HG03064 (cell line): ENCODE measurements around the gene ROBO4.

Source experiments
- ATAC-seq: cut with Tn5 transposase; IDR thresholded peaks from one replicate; pipeline ENCODE4 v1.9.1; 2021; ENCODE audit warnings: low read depth; ENCODE audit not compliant: unreplicated experiment

The ROBO4 gene

DNA sequence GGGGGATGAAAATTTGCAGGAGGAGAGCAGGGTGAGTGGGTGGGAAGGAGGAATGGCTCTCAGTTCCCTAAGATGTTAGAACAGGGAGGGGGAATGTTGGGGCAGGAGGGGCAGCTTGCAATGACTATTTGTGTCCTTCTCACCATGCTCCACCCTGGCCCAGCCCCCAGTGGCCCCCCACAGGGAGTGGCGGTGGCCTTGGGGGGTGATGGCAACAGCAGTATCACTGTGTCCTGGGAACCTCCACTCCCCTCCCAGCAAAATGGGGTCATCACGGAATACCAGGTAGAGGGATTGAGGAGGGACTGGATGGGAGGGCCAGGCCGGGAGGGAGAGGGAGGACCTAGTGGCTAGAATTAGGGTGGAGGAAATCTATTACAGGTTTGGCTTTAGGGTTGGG is 22.3 kb downstream of the ROBO4 start:
- ATAC-seq = no peak

DNA sequence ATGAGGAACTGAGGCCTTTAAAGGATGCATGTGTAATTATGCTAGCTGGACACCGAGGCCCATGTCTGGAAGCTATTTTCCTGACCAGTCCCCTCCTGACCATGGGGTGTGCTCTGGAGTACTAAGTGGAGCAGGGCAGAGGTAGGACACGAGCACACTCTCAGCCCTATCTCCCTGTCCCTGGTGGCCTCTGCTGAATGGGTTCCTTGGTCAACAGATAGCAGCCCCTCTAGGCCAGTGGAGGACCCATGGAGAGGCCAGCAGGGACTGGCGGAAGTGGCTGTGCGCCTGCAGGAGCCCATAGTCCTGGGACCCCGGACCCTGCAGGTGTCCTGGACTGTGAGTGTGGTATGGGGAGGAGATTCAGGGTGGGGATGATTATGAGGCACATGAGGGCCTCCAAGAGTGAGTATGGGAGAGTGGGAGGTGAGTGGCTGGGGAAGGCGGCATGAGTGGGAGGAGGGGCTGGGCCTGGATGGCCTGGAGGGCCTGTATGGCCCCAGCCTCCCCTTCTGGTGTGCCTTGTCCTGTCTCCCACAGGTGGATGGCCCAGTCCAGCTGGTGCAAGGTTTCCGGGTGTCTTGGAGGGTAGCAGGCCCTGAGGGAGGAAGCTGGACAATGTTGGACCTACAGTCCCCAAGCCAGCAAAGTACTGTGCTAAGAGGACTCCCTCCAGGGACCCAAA is 23.0 kb downstream of the ROBO4 start:
- ATAC-seq = no peak

DNA sequence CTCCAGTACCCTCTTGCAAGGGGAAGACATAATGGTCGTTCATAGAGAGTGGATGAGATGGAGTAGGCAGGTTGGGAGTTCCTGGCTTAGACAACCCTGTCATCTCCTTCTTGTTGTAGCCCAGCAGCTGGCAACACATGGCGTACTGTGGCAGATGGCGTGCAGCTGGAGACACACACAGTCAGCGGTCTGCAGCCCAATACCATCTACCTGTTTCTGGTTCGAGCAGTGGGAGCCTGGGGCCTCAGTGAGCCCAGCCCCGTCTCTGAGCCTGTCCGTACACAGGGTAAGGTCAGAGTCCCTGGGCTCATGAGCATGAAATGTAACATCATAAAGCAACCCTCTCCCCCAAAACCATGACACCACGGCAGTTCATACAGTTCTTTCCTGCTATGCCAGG is 23.7 kb downstream of the ROBO4 start:
- ATAC-seq = no peak

DNA sequence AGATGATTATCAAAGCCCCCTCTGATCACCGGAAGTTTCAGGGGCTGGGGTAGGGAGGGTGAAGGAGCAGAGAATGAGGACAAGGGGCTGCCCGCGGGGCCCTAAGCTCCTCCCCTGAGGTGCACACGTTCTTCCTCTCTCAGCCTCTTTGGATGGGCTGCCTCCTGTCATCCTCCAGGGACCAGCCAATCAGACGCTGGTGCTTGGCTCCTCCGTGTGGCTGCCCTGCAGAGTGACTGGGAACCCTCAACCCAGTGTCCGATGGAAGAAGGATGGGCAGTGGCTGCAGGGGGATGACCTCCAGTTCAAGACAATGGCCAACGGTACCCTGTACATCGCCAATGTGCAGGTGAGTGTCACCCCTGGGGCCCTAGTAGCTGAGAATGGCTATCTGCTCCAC is 24.9 kb downstream of the ROBO4 start:
- no peak for ATAC-seq

DNA sequence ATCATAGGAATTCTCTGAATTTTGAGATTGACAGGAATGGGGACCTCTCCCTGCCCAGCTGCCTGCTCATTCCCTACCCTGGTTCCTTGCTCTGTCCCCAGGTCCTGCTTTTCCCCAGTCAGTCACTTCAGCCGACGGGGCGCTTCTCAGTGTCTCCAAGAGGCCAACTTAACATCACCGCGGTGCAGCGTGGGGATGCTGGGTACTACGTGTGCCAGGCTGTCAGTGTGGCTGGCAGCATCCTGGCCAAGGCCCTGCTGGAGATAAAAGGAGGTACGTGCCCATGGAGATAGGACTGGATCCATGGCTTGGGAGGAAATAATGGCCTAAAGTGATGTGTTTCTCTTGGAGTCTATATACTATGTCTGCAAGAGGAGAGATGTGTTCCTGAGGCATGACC is 25.4 kb downstream of the ROBO4 start:
- no peak for ATAC-seq

DNA sequence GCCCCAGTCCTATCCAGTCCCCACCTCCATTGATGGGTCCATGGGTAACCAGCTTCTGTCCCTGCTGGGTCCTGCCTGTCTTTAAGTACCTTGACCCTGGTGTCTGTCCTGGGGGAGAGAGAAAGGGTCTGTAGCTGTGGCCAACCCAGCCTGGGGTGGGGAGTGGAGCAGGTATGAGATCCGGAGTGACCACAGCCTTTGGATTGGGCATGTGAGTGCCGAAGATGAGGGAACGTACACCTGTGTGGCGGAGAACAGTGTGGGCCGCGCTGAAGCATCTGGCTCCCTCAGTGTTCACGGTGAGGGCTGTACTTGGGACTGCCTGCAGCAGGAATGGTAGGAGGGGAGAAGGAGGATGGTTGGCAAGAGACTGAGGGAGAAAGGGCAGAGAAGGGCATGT is 27.2 kb downstream of the ROBO4 start:
- ATAC-seq = no peak

DNA sequence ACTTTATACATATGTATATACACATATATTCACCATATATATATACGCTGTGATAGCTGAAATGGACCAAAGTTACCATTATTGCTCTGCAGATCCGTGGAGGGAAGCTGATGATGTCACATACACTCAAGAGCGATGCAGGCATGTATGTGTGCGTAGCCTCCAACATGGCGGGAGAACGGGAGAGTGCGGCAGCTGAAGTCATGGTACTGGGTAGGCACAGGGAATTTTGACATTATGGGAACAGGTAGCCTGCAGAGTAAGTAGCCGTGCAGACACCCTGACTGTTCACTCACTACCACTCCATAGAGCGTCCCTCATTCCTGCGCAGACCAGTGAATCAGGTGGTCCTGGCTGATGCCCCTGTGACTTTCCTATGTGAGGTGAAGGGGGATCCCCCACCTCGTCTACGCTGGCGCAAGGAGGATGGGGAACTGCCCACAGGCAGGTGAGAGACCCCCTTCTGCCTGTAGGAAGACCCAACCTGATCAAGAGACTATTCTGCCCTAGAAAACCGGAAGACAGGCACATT is 27.7 kb downstream of the ROBO4 start:
- ATAC-seq = no peak

DNA sequence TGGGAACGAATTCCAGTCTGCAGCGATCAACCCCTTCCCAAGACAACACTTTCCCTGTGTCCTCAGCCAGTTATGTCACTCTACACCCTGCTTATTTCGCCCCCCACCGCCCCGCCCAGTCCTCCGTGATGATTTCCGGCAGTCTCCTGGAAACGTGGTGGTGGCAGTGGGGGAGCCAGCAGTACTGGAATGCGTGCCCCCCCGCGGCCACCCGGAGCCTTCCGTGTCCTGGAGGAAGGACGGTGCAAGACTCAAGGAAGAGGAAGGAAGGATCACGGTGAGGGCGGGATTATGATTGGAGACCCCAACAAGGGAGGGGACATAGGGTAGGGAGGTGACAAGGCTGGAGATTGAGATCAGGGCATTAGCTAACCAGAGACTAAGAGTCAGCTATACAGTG is 28.3 kb downstream of the ROBO4 start:
- ATAC-seq = no peak

DNA sequence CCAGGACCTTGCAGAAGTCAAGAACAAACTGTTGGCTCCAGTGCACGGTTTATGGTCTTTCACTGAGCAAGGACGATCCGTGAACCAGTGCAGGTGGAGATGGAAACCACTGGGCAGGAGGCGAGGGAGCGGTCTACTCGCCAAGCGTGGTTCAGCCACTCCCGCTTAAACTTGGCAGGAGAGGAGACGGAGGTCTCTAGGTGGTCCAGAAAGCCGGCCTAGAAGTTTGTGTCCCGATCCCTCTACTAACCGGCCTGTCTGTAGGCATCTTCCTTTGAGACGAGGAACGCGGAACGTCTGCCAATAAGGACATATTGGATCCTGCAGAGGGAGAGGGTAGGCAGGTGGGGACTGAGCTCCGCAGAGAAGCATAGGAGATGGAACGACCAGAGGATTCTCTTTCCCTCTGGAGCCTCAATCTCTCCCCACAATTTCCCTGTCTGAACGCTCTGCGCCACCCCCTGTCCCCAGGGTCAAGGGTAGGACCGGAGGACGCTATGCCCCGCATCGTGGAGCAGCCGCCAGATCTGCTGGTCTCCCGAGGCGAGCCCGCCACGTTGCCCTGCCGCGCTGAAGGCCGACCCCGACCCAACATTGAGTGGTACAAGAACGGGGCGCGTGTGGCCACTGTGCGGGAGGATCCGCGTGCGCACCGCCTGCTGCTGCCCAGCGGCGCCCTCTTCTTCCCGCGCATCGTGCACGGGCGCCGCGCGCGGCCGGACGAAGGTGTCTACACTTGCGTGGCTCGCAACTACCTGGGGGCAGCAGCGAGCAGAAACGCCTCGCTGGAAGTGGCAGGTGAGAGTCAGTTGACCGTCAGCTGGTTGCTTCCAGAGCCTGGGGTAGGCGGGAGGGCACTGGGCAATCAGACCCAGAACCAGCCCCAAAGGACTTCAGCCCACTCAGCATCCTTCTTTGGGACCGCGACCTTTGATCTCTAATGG is 29.1 kb downstream of the ROBO4 start:
- ATAC-seq = no peak

DNA sequence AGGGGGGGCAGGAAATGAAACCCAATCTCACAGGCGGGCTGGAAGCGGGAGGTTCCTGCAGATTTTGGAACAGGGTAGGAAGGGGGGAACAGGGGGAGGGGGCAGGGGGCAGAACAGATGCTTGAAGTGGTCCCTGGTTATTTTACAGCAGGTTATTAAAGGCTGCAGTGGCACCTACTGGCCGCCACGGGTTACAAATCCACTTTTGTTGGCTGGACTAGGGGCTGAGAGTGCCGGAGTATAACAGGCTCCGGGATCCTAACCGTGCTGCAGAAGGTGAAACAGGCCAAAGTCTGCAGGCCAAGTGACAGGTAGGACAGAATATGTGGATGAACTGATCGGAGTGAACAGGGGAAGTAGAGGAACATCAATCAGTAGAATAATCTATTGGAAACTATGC is 30.0 kb downstream of the ROBO4 start:
- no peak for ATAC-seq

DNA sequence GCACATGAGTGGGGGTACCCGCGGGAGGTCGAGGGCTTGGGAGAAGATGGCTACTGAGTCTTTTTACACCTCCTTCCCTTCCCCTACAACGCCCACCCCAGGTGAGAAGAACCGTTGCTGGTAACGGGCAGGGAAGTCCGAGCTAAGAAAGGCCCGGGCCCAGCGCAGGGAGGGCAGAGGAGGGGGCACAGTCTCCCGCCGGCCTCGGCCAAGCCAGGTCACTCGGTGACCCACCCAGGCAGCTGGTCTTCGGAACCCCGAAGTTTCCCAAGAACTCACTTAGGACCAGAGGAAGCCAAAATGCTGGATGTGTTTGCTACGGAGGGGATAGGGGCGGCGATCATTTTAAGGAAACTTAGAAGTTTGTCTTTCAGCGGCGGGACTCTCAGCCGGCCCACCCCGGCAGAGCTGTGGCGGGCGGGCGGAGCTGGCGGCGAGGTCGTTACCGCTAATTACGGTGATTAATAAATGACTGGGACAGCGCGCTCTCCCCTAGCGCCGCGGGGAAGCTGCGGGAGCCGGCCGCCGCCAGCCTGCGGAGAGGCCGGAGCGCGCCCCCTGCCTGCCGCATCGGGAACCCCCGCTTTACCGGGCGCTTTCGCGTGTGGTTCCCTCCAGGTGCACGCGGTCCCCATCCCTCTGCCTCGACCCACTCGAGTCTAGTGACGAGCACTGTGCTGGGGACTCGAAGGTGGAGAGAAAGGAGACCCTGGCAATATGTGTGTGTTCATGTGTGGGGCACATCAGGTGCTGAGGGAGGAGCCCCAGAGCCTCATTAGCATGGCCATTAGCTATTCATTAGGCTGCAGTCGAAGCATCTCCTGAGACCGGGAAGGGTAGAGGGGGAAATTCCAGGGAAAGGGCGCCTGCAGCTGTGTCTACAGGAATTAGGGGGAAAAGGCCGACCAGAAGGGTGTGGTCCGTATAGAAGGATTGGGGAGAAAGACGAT is 31.5 kb downstream of the ROBO4 start:
- ATAC-seq = no peak

DNA sequence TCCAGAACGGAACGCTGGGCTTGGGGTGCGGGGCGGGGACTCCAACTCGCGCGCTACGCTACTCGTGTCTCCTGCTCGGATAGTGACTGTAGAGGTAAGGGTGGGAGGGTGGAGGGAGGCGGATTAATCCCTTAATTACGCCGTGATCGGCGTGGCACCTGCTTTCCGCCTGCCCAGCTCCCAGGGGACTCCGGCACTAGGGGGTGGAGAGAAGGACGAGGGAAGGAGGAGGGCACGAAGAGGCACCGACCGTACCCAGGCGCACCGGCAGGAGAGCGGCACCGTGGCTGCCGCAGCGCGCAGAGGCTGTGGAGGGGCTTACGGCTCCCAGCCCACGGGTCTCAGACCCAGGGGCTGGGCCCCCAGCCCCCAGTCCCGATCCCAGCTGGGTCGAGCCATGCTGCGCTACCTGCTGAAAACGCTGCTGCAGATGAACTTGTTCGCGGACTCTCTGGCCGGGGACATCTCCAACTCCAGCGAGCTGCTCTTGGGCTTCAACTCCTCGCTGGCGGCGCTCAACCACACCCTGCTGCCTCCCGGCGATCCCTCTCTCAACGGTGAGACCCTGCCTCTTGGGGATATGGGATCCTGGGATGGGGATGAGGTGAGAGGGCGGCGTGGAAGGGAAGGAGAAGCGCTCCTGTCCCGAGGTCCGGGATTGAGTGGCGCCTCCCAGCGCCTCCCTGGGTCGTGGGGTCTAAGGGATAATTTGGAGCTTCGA is 32.3 kb downstream of the ROBO4 start, which contains the start of gene ROBO3:
TSS of gene ROBO3 (plus strand) at position 252 of the 721 bp plus-strand sequence. CDS start at position 398, 146 bp downstream.
- ATAC-seq = no peak

DNA sequence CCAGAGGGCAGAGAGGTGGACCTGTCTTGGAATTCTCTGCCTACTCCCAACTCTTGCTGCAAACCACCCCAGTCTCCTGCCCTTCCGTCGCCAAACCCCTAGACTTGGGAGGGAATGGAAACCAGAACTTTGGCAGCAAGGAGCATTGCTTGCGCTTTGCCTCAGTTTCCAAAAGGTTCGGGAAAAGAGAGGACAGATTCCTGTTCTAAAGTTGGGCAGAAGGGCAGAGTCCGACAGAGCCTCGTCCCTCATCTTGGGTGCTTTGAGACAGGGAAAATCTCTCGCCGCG is 32.8 kb downstream of the ROBO4 start:
- no peak for ATAC-seq

DNA sequence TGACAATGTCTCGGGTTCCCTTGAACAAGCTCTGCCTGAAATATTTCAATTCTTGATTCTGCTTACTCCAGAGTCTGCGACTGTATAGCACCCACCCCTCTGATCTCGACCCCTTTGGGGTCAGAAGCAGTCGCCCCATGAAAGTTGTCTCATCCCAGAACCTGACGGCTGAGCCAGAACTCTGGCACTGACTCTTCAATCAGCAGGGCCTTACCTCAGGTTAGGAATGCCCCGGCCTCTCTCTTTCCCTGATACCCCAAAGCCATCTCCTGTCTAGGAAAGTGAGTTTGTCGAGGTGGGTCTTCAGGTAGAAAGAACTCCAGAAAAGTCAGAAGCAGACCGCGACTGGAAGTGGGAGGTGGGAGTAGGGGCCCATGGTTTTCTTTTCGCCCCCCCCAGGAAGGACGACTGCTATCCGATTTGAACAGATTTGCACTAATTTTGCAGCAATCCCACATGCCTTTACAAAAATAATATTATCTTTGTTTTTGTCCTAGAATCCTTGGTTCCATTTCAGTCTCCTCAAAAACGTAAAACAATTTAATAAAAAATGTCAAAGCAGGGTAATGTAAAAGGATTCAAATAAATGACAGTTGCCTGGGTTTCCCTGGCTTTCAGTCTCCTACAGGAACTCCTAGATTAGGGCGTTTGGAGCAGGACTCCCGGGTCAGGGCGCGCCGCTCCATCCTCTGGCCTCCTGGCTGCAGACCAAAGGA is 33.3 kb downstream of the ROBO4 start:
- no peak for ATAC-seq

DNA sequence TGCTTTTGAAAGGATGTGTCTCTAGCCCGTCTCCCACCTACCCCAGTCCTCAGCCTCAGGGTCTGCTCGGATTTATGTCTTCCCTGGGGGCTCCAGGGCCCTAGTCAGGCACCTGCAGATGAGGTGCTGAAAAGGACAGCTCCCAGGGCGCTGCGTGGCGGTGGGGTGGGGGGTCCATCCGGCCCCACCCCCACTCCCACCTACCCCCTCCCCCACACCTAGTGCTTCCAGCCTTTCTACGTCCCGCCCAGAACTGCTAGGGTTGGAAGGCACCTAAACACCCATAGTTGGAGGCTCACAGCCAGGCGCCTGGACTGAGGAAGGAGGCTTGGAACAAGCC is 33.9 kb downstream of the ROBO4 start:
- no peak for ATAC-seq

DNA sequence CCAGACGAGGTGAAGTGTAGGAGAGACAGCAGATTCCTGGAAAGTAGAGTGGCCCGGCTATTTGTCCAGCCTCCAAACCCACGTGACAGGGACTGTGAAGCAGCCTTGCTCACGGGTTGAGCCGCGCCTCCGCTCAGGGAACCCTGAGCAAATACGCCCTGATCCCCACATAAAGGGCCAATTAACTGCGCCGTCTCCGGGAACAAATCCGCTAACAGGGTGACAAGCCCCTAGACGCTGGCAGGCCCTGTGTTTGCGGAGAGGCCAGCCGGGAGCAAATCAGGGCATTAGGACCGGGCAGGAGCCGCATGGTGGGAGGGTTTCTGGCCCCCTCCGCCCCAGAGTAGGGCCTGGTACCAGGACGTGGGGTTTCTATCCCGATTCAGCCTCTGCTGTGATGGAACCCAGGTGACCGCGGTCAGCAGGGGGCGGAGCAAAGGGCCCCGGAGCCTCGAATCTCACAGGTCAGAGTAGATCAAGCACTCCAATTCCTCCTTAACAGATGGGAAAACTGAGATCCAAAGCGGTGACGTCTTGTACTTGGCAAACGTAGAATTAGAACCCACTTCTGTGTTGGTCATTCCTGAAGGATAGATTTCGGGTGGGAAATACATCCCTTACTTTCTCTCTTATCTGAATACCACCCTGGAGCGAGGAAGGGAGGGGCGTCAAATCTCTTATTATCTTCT is 34.4 kb downstream of the ROBO4 start:
- no peak for ATAC-seq

DNA sequence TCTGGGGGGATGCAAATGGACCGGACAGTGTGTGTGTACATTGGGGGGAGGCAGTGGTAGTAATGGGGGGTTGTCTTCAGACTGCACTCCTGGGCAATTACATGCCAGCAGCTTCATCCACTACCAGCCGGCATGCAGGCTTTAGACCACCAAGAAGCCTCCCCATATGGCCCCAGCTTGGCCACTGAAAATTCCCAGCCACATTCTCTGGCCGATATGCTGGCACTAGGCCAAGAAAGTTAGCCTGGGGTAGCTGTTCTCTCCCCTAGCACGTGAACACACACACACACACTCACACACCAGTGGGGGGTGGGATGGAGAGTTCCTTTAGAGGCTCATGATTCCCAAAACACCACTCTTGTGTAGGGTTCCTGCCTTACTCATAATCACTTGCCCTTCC is 36.0 kb downstream of the ROBO4 start:
- ATAC-seq = no peak

DNA sequence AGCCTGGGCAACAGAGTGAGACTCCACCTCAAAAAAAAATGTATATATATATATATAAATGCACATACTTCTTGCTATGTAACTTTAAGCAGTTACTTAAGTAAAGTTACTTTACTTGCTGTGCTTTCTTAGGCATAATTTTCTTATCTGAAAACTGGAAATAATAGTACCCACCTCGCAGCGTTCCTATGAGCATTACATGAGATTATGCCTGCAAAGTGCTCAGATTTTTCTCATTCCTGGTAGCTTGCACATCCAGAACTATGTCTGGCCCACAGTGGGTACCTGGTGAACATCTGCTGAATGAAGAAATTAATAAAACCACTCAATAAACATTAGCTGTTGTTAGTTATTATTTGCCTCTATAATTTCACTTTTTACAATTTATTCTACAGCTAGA is 38.5 kb downstream of the ROBO4 start:
- no peak for ATAC-seq

DNA sequence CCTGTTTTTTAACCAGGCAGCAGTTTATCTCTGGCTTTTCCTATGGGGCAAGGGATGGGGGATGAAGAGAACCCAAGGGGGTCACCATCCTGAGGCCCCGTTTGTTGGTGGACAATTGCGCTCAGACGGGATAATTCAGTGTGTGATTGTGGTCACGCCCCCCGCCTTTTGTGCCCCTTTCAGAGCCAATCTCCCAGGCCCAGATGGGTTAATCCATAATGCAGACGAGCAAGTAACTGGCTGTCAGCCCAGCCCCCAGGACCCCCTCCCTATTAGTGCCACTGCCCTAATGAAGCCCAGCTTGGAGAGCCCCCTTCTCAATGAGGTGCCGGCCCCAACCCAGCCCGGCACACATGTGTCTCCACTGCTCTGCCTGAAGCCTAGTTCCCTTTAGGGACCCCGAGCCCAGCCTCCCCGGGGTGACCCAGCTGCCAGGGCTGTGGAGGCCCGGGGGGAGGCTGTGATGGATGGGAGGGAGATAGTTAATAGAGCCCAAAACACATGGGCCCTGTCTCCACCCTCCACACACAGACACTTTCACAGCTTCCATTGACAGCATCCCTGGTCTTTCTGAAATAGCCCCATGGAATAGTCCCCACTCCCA is 51.5 kb downstream of the ROBO4 start:
- ATAC-seq = no peak
